ENCODE measurements around the gene EFCAB5.
"Not testable (repeated sequence)": the region's sequence is repeated elsewhere in the genome, so short reads cannot be mapped to it uniquely, and the experiment has no call there.

GRCh38 chr17:30087431-30087830 lies 146.0 kb downstream of the EFCAB5 start:
- TF ChIP-seq EZH2 (IDR thresholded peaks at IDR 0.05; ENCODE audit: borderline replicate concordance, insufficient read depth, low read depth, low read length, poor library complexity, severe bottlenecking); CTCF (IDR thresholded peaks at IDR 0.05): not testable (repeated sequence)
